B cell (primary cell): Measurements from ENCODE around the gene CLP1.

Experiments used
- EZH2 ChIP-seq: IDR thresholded peaks from 2 replicates; pipeline ENCODE4 v1.6.1; 2012; ENCODE audit warnings: borderline replicate concordance, low read depth, mild to moderate bottlenecking, moderate library complexity, low read length; ENCODE audit not compliant: insufficient read depth, poor library complexity, severe bottlenecking
- TF ChIP-seq, protein P1 (sequence below): fragments of 200-600 bp; IDR thresholded peaks from one replicate; pipeline ENCODE4 v1.8.0; 2022; ENCODE audit warnings: antibody characterized with exemption, mild to moderate bottlenecking

DNA sequence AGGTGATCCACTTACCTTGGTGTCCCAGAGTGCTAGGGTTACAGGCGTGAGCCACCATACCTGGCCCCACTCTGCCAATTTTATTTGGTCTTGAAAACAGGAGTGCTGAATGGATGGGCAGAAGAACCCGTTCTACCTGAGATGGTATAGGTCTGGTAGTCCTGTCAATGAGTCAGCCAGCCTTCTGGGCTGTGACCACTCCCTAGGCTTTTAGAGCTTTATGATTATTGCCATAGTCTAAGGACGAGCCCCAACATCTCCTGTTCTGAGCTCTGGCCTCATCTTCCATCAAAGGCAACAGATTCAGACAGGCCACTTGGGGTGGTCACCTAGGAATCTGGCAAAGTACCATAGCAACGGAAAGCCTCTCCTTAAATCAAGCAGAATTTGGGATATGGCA is 21.8 kb downstream of the CLP1 start:
- TF ChIP-seq, protein P1, sequence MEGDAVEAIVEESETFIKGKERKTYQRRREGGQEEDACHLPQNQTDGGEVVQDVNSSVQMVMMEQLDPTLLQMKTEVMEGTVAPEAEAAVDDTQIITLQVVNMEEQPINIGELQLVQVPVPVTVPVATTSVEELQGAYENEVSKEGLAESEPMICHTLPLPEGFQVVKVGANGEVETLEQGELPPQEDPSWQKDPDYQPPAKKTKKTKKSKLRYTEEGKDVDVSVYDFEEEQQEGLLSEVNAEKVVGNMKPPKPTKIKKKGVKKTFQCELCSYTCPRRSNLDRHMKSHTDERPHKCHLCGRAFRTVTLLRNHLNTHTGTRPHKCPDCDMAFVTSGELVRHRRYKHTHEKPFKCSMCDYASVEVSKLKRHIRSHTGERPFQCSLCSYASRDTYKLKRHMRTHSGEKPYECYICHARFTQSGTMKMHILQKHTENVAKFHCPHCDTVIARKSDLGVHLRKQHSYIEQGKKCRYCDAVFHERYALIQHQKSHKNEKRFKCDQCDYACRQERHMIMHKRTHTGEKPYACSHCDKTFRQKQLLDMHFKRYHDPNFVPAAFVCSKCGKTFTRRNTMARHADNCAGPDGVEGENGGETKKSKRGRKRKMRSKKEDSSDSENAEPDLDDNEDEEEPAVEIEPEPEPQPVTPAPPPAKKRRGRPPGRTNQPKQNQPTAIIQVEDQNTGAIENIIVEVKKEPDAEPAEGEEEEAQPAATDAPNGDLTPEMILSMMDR, result no peak
- no peak for TF ChIP-seq EZH2
